Measurements from ENCODE around the gene CLEC3A. TPM values are rescaled to one million over a fixed set of nuclear protein-coding genes. Genes with fewer than 3 reads are reported as not detected.

The CLEC3A gene
- total RNA-seq, 1 experiment from 2014 or later, result not detected

GRCh38 chr16:78040396-78040795 is 18.0 kb downstream of the CLEC3A start:
- POLR2A ChIA-PET (ENCODE audit: unreplicated experiment), result no interaction called here
- ATAC-seq, result no peak
- no TSS peak for BruUV-seq (replicated peaks)

GRCh38 chr16:78045865-78046581 is 23.7 kb downstream of the CLEC3A start:
- Histone ChIP-seq H2AFZ (ENCODE audit: low read length) (no peak overlapping the region), H4K20me1 (ENCODE audit: low read length) (no peaks in the 10 kb centered on the region), H3K4me1 (ENCODE audit: insufficient read depth, low read length) (no peaks in the 10 kb centered on the region), H3K27ac (ENCODE audit: low read length) (no peak overlapping the region), H3K79me2 (ENCODE audit: low read length) (no peaks in the 10 kb centered on the region), H3F3A (ENCODE audit: low read length, unreplicated experiment) (no peaks in the 10 kb centered on the region), H3K9ac (ENCODE audit: low read length) (no peak overlapping the region), H3K27me3 (ENCODE audit: low read length) (peaks cover 20% of the 10 kb centered on the region), H3K9me3 (ENCODE audit: low read length) (no peaks in the 10 kb centered on the region), H3K4me3 (ENCODE audit: low read length) (no peak overlapping the region), H3K4me2 (ENCODE audit: low read length) (no peak overlapping the region), H3K9me2 (replicated peaks; ENCODE audit: low read length) (no peaks in the 10 kb centered on the region), H3K36me3 (ENCODE audit: low read depth, low read length) (no peaks in the 10 kb centered on the region)
- ChIA-PET POLR2A (ENCODE audit: unreplicated experiment) (no interaction called here), CTCF (no interaction called here)
- intact Hi-C loops (cut with micrococcal nuclease), result no loop called here
- no TSS peak for BruUV-seq (replicated peaks)
- no peak for ATAC-seq
- peak; percentile 31 for DNase-seq
- TF ChIP-seq EZH2phosphoT487 (IDR thresholded peaks at IDR 0.05; ENCODE audit: borderline replicate concordance, low read length) (no peak), EZH2 (IDR thresholded peaks at IDR 0.05; ENCODE audit: low read length, unreplicated experiment) (no peak), CTCF (conservative IDR thresholded peaks at IDR 0.05; ENCODE audit: low read depth, low read length) (no peak)

More at GRCh38 chr16:78040396-78040795, 18.0 kb downstream of the CLEC3A start:
- Histone ChIP-seq H3K4me2 (ENCODE audit: low read length) (no peak overlapping the region), H3K27ac (ENCODE audit: low read length) (no peak overlapping the region), H3K79me2 (ENCODE audit: low read length) (no peaks in the 10 kb centered on the region), H3K9ac (ENCODE audit: low read length) (no peak overlapping the region), H4K20me1 (ENCODE audit: low read length) (no peaks in the 10 kb centered on the region), H3K4me1 (ENCODE audit: insufficient read depth, low read length) (no peaks in the 10 kb centered on the region), H3K36me3 (ENCODE audit: low read depth, low read length) (no peaks in the 10 kb centered on the region), H3F3A (ENCODE audit: low read length, unreplicated experiment) (no peaks in the 10 kb centered on the region), H3K9me3 (ENCODE audit: low read length) (no peaks in the 10 kb centered on the region), H3K27me3 (ENCODE audit: low read length) (0 out of 2 replicates have a peak, but pooled peaks cover 4% of the 10 kb centered on the region), H2AFZ (ENCODE audit: low read length) (no peak overlapping the region), H3K9me2 (replicated peaks; ENCODE audit: low read length) (no peaks in the 10 kb centered on the region), H3K4me3 (ENCODE audit: low read length) (no peak overlapping the region)
- intact Hi-C loops (cut with micrococcal nuclease), result no loop called here
- no peak for DNase-seq
- CTCF ChIA-PET, result no interaction called here
- TF ChIP-seq CTCF (conservative IDR thresholded peaks at IDR 0.05; ENCODE audit: low read depth, low read length), result no peak
- no peak for TF ChIP-seq EZH2 (IDR thresholded peaks at IDR 0.05; ENCODE audit: low read length, unreplicated experiment)
- TF ChIP-seq EZH2phosphoT487 (IDR thresholded peaks at IDR 0.05; ENCODE audit: borderline replicate concordance, low read length), result no peak

DNA sequence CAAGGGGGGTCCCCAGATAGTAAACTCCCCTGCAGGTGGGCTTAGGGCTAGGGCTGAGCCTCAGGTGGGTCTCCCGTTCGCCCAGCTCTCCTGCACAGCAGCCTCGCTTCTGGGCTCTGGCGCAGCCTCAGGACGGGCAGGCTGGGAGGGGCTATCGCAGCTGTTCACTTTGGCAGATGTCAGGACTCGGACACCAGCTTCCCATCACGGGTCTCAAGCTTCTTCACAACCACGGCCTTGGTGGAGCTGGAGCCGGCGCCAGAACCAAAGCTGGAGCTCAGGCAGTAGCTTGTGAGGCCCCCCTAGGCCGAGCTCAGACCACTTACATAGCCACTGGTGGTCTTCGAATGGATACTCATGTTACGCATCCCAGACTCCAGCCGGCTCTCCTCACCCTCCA is 26.0 kb downstream of the CLEC3A start:
- ChIA-PET CTCF (no interaction called here), POLR2A (ENCODE audit: unreplicated experiment) (no interaction called here)
- Histone ChIP-seq H4K20me1 (ENCODE audit: low read length) (no peaks in the 10 kb centered on the region), H3K4me2 (ENCODE audit: low read length) (no peak overlapping the region), H3F3A (ENCODE audit: low read length, unreplicated experiment) (no peaks in the 10 kb centered on the region), H3K4me1 (ENCODE audit: insufficient read depth, low read length) (no peaks in the 10 kb centered on the region), H2AFZ (ENCODE audit: low read length) (no peak overlapping the region), H3K9me2 (replicated peaks; ENCODE audit: low read length) (no peaks in the 10 kb centered on the region), H3K27ac (ENCODE audit: low read length) (no peak overlapping the region), H3K9ac (ENCODE audit: low read length) (no peak overlapping the region), H3K4me3 (ENCODE audit: low read length) (no peak overlapping the region), H3K36me3 (ENCODE audit: low read depth, low read length) (no peaks in the 10 kb centered on the region), H3K79me2 (ENCODE audit: low read length) (no peaks in the 10 kb centered on the region), H3K27me3 (ENCODE audit: low read length) (peaks cover 27% of the 10 kb centered on the region), H3K9me3 (ENCODE audit: low read length) (no peaks in the 10 kb centered on the region)
- ATAC-seq (no peak), DNase-seq (no peak)
- BruUV-seq (replicated peaks), result no TSS peak
- intact Hi-C loops (cut with micrococcal nuclease), result no loop called here
- no peak for TF ChIP-seq EZH2 (IDR thresholded peaks at IDR 0.05; ENCODE audit: low read length, unreplicated experiment)
- TF ChIP-seq EZH2phosphoT487 (IDR thresholded peaks at IDR 0.05; ENCODE audit: borderline replicate concordance, low read length), result no peak
- no peak for TF ChIP-seq CTCF (conservative IDR thresholded peaks at IDR 0.05; ENCODE audit: low read depth, low read length)

Measured in PC-3 (cell line).